Adrenal gland (tissue), 12 donors: ENCODE data around the gene C1QL1. TPM values are rescaled to one million over a fixed set of nuclear protein-coding genes. Genes with fewer than 3 reads are reported as not detected.
A peak's percentile ranks its signal among the peaks of the same experiment; 100 is the strongest.

Experiments used
- DNase-seq, 7 donors: peaks; one replicate each; pipeline ENCODE4 v3.0.0-alpha.2; 2019 to 2020
- H3K27ac ChIP-seq, 5 donors: fragments of 200-600 bp; sonication (generic) in 4 of 5; 1 replicate in 3 of 5; 2 replicates in 2 of 5; pipeline versions ENCODE4 v1.5.1 to v1.8.0; 2016 to 2020; ENCODE audit warnings: mild to moderate bottlenecking in 1 of 5
- H3K27me3 ChIP-seq: fragments of 200-600 bp; 2 replicates; pipeline ENCODE4 v1.8.0; 2021
- H3K36me3 ChIP-seq, 2 donors: fragments of 200-600 bp; replicated peaks in 1 of 2; 1 replicate in 1 of 2; 2 replicates in 1 of 2; pipeline versions ENCODE4 v1.5.1 to v1.8.0; 2018 to 2022
- H3K4me1 ChIP-seq, 2 donors: fragments of 200-600 bp; replicated peaks in 1 of 2; 1 replicate in 1 of 2; 2 replicates in 1 of 2; pipeline versions ENCODE4 v1.5.1 to v1.8.0; 2018 to 2021
- H3K4me3 ChIP-seq, 4 donors: fragments of 200-600 bp; sonication (generic) in 3 of 4; one replicate each; pipeline ENCODE4 v1.5.1; 2016 to 2018
- H3K9me3 ChIP-seq, 3 donors: fragments of 200-600 bp; sonication (generic) in 1 of 3; replicated peaks in 1 of 3; 1 replicate in 2 of 3; 2 replicates in 1 of 3; pipeline versions ENCODE4 v1.5.1 to v1.8.0; 2016 to 2021
- CTCF ChIP-seq, 6 experiments: fragments of 450-650 bp in 4 of 6; fragments of 200-600 bp in 2 of 6; sonication (generic) in 1 of 6; IDR thresholded peaks; 1 replicate in 5 of 6; 2 replicates in 1 of 6; pipeline versions ENCODE4 v1.5.1 to v1.8.0; 2016 to 2021; ENCODE audit warnings: antibody characterized with exemption in 6 of 6, mild to moderate bottlenecking in 2 of 6, moderate library complexity in 1 of 6
- POLR2A ChIP-seq, 2 donors: fragments of 450-650 bp; IDR thresholded peaks; one replicate each; pipeline ENCODE4 v1.6.1; 2017; ENCODE audit warnings: antibody characterized with exemption in 2 of 2, mild to moderate bottlenecking in 2 of 2, moderate library complexity in 1 of 2
- WGBS, 4 donors: extraction: QIAGEN DNeasy Blood & Tissue Kit in 2 of 4; methylation state at CpG; one replicate each; pipeline versions ENCODE4 v1.1.5 to v1.1.7; 2013 to 2017; 5-methylcytosine and 5-hydroxymethylcytosine counted together
- intact Hi-C, 2 donors: fragments of 100-400 bp; cut with DNase I; formaldehyde crosslinking; loops; one replicate each; pipeline versions ENCODE4 v1.14.1 to v1.15.0; 2022 to 2023
- polyA plus RNA-seq, 3 donors: library from polyadenylated mRNA; stranded (reverse); fragments of 200-250 nt in 2 of 3; fragments of 350-450 nt in 1 of 3; fragmentation: Illumina TruSeq in 1 of 3; extraction: RNeasy Lipid Tissue Mini Kit (QIAGEN cat#74804) in 1 of 3; gene quantifications; one replicate each; pipeline ENCODE4 v1.2.3, GENCODE V29; 2013 to 2014
- total RNA-seq, 9 donors: library from RNA; depleted of rRNA in 4 of 9; stranded (reverse); fragments of >200 nt in 4 of 9; fragments of 120-200 nt in 1 of 9; fragmentation: NEBNext Ultra II Directional in 1 of 9; extraction: Animal tissue kit (Norgen Biotek cat#: 25700) in 1 of 9; gene quantifications; one replicate each; pipeline versions ENCODE4 v1.1.0 to v1.2.4, GENCODE V29; 2013 to 2023
- donor health status: healthy with polysubstance abuse.
- donor health status: Bipolar disorder and iron deficiency.
- donor health status: DM: yes; HTN: yes; CAD: no.
- donor health status: DM: no; HTN: no; CAD: no.
- donor health status: DM: no; HTN: no; CAD: no.
- donor health status: DM: yes; HTN: yes; CAD: no.

C1QL1 gene
- total and polyA plus RNA-seq, 12 donors, result 0.27 to 3.3 (median 1.1) TPM; not detected in 4

GRCh38 chr17:44914698-44915271, 53.3 kb downstream of the C1QL1 start:
- Histone ChIP-seq H3K4me3 (no peak overlapping the region), H3K27ac (no peak overlapping the region), H3K4me1 (peaks cover 9 to 27% of the 10 kb centered on the region in 2 donors), H3K9me3 (no peaks in the 10 kb centered on the region), H3K27me3 (no peaks in the 10 kb centered on the region), H3K36me3 (no peaks in the 10 kb centered on the region)
- intact Hi-C loops, result loop anchor here in 1 of 2 donors (10.0 kb wide), 1 partner anchor 190 kb away; no protein-coding TSS in a partner anchor
- 88 to 94% (median 92%) methylated on average over 16 to 19 of the region's 19 CpGs for WGBS, 4 donors
- TF ChIP-seq CTCF (IDR thresholded peaks at IDR 0.05) (no peak), POLR2A (IDR thresholded peaks at IDR 0.05) (no peak)
- peak in 2 of 7 donors; percentile 12 to 13 for DNase-seq

- WGBS, 4 donors, result 88 to 96% (median 94%) methylated on average over 4 of the region's 4 CpGs
- Histone ChIP-seq H3K4me3 (no peak overlapping the region), H3K27me3 (no peaks in the 10 kb centered on the region), H3K36me3 (no peaks in the 10 kb centered on the region), H3K4me1 (peaks cover 9 to 27% of the 10 kb centered on the region in 2 donors), H3K9me3 (no peaks in the 10 kb centered on the region), H3K27ac (no peak overlapping the region)
- intact Hi-C loops, result loop anchor here in 1 of 2 donors (10.0 kb wide), 1 partner anchor 191 kb away; no protein-coding TSS in a partner anchor
- no peak for TF ChIP-seq POLR2A (IDR thresholded peaks at IDR 0.05)
- no peak for TF ChIP-seq CTCF (IDR thresholded peaks at IDR 0.05)
- DNase-seq, result no peak
Observed at GRCh38 chr17:44914148-44914547, 54.0 kb downstream of the C1QL1 start.

GRCh38 chr17:44913676-44914075, 54.4 kb downstream of the C1QL1 start:
- H3K27ac ChIP-seq, result no peak overlapping the region

More at GRCh38 chr17:44913676-44914075, 54.4 kb downstream of the C1QL1 start:
- intact Hi-C loops, result loop anchor here in 1 of 2 donors (10.0 kb wide), 1 partner anchor 191 kb away; no protein-coding TSS in a partner anchor
- 59 to 81% (median 63%) methylated on average over 4 to 6 of the region's 6 CpGs for WGBS, 4 donors
- no peak for TF ChIP-seq CTCF (IDR thresholded peaks at IDR 0.05)
- TF ChIP-seq POLR2A (IDR thresholded peaks at IDR 0.05), result no peak
- H3K36me3 ChIP-seq, result no peaks in the 10 kb centered on the region
- no peaks in the 10 kb centered on the region for H3K27me3 ChIP-seq
- no peaks in the 10 kb centered on the region for H3K9me3 ChIP-seq
- no peak overlapping the region for H3K4me3 ChIP-seq
- H3K4me1 ChIP-seq, result peaks cover 9 to 27% of the 10 kb centered on the region in 2 donors
- peak in 1 of 7 donors; percentile 4 for DNase-seq
